Suppressor macrophage (primary cell): ENCODE data around the gene HOXA7.
A peak's percentile ranks its signal among the peaks of the same experiment; 100 is the strongest.

Source experiments
- DNase-seq, 4 experiments: peaks; one replicate each; pipeline ENCODE4 v3.0.0-alpha.2; 2020 to 2022

The HOXA7 gene

GRCh38 chr7:27147199-27148030, 9.1 kb downstream of the HOXA7 start, which contains the start of gene HOXA6:
HOXA6 (minus strand) TSS chr7:27147774; CDS start chr7:27147749, 25 bp downstream.
- peak in 1 of 4 experiments; percentile 22 for DNase-seq

DNA sequence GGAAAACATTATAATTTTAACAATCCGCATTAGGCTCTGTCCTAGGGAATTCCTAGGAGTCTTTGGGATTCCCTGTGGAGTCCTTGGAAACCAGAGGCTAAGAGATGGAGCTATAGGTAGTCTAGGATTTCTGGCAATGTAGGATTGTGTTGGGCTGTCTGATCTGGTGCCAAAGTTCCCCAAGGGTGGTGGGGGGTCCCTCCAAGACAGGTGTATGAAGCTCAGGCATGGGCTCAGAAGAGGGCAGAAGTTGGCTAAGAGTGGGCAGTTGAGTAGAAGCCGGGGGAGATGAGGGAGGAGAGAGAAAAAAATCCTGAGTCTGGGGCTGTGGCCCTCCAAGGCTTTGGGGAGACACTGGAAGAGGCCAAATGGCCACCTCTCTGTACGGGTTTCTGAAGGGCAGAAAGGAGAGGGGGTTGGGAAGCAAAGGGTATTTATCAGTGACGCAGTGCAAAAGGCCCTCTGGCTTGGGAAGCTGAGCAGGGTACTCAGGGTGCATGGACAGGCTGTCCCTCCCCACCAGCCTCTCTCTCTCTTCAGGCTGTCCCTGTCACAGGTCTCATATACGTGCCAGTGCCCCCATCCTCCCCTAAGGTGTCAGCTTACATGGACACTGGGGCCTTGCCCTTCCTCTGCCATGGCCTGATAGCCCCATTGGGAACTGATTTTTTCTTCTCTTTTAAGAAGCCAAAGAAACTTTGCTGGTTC, 9.8 kb downstream of the HOXA7 start:
- no peak for DNase-seq

DNA sequence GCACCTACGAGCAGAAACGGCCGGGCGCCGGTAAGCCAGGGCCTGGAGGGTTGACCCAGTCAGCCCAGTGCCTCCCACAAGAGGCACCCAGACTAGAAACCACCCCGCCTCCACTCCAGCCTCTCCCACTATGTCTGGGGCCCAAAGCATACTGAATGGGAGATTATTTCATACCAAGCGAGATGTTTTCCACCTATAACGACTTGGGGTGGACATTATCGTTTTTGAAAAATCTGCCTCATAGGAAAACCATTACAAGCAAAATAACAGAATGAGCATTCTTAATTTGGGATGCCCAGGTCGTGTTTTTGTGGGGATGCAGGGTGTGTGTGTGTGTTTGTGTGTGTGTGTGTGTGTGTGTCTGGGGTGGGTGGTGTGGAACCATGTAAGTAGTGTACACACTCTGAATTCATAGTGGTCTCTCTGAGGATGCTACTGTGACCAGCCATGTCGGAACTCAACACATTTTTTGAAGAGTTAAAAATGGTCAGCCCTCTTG, 10.5 kb downstream of the HOXA7 start:
- DNase-seq = no peak

- no peak for DNase-seq
These were observed 11.1 kb downstream of the HOXA7 start for GRCh38 chr7:27145165-27145913.

- no peak for DNase-seq
These were observed 11.7 kb downstream of the HOXA7 start for GRCh38 chr7:27144781-27145164.

GRCh38 chr7:27143950-27144780, 12.3 kb downstream of the HOXA7 start:
- no peak for DNase-seq

DNA sequence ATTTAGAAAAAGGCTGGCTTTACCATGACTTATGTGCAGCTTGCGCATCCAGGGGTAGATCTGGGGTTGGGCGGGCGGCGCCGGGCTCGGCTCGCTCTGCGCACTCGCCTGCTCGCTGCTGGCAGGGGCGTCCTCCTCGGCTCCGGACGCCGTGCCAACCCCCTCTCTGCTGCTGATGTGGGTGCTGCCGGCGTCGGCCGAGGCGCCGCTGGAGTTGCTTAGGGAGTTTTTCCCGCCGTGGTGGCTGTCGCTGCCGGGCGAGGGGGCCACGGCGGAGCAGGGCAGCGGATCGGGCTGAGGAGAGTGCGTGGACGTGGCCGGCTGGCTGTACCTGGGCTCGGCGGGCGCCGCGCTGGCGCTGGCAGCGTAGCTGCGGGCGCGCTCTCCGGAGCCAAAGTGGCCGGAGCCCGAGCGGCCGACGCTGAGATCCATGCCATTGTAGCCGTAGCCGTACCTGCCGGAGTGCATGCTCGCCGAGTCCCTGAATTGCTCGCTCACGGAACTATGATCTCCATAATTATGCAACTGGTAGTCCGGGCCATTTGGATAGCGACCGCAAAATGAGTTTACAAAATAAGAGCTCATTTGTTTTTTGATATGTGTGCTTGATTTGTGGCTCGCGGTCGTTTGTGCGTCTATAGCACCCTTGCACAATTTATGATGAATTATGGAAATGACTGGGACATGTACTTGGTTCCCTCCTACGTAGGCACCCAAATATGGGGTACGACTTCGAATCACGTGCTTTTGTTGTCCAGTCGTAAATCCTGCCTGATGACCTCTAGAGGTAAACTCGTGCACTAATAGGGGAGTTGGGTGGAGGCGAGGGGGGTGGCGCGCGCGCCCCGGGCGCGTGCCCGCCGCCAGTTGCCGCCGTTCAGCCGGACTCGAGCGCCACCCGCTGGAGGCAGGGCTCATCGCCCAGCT, 13.2 kb downstream of the HOXA7 start, which contains the start of gene HOXA5:
Gene HOXA5, minus strand, starts transcription at position 659 of the 927 bp plus-strand sequence. Its CDS starts 74 bp downstream, at position 585.
- DNase-seq = peak in 3 of 4 experiments; percentile 71 to 72 (median 71)

GRCh38 chr7:27142580-27143022, 13.9 kb downstream of the HOXA7 start:
- DNase-seq = no peak

- DNase-seq = peak in 1 of 4 experiments; percentile 33
These were observed 14.4 kb downstream of the HOXA7 start for GRCh38 chr7:27141923-27142579.

DNA sequence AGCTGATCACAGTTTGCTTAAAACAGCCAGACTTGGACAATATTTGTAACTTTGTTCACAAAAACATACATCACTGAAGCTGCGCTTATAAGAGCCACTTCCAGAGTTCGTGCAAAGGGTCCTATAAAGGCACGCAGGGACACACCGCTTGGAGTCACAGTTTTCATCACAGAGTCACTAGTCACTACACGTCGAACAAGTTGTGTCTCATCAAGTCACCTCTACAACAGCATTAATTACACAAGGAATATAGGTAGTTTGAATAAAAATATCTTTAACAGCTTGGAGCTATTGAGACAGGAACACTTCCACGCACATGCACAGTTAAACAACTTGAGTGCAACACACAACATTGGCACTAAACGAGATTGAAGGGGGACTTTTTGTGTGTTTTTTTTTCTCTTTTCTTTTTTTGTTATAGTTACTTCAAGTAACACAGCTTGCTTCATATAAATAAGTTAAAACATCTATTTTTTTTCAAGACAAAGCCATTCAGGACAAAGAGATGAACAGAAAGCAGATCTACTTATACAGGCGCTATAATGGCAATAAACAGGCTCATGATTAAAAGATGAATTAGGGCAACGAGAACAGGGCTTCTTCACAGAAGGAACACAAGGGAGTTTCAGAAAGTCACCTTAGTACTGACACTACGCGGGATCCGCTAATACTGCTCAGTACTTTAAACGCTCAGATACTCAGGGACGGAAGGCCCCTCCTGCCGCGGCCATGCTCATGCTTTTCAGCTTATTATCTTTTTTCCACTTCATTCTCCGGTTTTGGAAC, 15.1 kb downstream of the HOXA7 start:
- DNase-seq = no peak

DNA sequence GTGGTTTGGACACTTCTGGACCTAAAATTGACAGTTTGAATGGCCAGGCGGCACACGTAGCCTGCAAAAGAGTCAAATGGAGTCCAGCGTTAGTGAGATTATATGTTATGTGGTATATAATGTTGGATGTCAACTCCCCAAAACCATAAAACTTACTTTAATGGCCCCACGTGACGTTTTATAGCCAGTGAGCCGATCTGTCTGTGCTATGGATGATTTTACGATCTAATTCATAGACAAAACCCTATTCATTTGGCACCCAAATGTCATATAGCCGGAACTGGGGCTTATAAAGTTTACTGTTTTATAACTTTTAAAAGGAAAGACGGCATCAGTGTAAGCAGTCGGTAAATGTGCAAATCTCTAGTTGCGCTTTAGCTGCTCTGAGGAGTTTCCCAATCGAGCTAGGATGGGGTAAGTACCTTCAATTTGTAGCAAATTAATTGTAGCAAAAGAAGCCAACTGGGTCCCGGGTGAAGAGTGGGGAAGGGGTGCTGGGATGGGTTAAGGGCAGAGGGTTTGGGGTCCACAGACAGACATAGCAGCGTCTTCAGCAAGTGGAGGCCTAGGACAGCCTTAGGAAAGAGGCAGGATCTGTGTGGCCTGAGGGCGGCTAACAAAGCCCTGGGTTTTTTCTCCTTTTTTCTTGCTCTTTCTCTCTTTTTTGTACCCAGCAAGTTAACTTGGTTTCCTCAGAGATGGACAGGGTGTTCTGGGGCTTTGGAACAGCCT, 16.2 kb downstream of the HOXA7 start:
- no peak for DNase-seq

DNA sequence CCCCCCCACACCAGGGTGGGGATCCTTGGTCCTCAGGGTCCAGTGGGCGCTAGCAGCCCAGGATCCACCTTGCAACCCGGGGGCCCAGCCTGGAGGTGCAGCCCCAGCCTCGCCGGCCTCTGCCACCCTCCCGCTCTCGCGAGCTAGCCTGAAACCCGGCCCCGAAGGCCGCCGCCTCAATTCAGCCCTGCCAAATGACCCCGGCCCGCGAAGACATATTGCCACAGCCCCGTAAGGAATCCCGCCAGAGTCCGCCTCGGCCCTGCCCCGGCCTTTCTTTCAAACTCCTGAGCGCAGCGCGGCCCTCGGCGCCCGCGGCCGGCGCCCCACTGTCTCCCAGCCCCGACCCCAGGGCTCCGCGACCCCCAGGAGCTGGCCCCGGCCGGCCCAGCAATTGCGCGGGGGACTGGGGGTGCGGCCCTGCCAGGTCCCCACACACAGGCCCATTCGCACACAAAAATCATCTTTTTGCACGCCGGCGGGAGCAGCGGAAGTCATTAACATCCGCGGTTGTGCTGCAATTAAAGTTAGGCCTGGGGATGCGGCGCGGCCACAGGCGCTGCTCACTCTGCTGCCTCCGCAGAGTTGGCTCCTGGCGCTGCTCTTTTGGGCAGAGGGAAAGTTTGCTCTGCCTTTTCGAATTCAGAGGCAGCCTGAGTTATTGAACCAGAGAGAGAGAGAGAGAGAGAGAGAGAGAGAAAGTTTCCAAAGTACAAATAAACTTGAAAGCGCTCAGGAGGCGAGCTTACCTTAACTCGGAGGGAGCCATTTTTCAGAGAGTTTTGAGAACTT, 16.9 kb downstream of the HOXA7 start:
- no peak for DNase-seq

DNA sequence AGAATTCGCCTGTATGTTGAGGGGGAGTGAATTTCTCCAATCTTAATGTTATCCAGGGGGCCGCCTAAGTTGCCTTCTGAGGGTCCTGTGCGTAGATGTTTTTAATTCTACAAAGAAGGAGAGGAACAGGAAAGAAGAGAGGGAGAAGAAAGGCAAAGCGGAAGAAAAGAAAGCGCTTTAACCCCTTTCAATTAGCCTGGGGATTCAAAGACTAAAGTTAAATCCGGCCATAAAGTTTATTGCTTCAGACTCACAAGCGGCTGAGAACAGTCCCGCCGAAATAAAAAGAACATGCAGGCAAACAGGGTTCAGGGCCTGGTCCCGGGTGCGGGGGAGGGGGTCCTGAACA, 17.5 kb downstream of the HOXA7 start:
- no peak for DNase-seq

GRCh38 chr7:27138472-27138871, 18.0 kb downstream of the HOXA7 start:
- DNase-seq = no peak

DNA sequence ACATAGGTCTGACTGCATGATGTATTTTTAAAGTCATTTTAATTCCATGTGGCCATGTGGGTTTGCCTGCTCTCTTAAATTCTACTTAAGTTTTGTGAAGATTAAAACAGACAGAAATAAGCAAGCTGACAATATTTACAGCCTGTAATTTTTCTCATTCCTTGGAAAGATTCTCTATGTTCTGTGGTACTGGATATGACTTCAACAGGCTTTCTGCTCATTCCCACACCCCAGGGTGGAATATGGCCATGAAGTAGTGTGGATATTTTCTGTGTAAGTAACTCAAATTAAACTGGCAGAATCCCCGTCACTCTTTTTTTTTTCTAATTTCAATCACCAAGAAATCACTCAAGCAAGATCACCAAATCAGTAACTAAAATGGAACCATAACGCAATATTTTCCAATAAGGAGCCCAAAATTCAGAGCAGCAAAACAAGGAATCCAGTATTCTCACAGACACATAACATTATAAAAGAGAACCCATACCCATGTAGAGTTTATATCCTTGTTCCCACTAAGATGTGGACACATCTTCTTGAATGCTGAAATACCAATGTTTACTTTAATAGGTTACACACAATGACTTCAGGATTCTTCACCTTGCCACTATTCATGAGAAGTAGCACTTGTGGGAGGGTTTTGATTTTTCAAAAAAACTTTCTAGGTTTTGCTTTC, 18.7 kb downstream of the HOXA7 start:
- no peak for DNase-seq

DNA sequence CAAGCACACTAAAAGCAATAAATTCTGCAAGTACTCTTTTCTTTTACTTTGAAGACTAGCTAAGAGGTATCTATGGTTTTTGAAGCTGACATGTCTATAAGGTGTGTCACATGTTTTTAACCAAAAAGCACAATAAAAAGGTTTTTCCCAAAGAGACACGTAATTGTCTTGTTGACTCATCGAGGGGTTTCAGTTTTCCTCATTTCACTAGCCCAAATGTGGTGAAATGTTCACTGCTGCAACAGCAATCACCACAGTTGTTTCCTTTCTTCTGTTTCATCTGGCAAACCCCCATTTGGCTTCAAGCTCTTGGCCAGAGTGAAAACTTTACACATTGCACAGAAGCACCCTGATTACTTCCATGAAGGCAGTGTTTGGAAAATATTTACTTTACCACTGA, 22.1 kb downstream of the HOXA7 start:
- DNase-seq = peak; percentile 50 to 79 (median 64)
